Body of pancreas (tissue), 4 donors: Measurements from ENCODE around the gene RNU6-1.

ENCODE experiments used
- POLR2A ChIP-seq, 3 donors: fragments of 450-650 bp; IDR thresholded peaks; one replicate each; pipeline ENCODE4 v1.6.1; 2016; ENCODE audit warnings: antibody characterized with exemption in 3 of 3, mild to moderate bottlenecking in 2 of 3
- TF ChIP-seq, protein P1 (sequence below), 7 experiments: fragments of 450-650 bp in 4 of 7; fragments of 200-600 bp in 3 of 7; sonication (generic) in 3 of 7; IDR thresholded peaks; one replicate each; pipeline ENCODE4 v1.5.1; 2016 to 2019; ENCODE audit warnings: antibody characterized with exemption in 7 of 7

DNA sequence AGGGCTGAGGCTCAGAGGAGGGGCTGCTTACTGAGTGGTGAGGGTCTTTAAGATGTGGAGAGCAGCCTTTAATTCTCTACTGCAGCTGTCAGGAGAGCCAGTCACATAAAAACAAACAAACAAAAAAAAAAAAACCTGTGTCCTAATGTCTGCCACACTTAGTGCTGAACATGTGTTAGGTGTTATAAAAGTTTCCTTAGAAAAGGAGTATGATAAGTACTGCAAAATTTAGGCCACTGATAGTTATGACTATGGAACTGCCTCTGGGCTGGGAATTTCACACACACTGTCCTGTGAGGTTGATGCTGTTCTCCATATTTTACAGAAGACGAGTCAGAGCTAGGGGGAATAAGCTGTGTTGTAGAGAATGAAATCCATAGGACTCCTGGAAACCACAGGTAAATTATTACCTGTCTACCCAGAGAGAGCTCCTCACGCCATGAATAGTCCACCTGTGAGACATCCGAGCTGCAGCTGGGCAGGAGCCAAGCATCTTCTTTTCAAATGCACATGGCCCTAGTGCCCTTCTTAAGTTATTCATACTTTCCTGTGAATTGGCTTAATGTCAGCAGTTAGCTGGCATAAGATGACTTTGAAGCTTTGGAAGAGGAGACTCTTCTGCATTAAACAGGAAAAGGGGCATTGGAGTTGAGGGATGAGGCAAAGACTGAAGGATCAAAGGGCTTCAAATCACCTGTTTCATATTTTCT lies 49.1 kb downstream of the RNU6-1 start:
- TF ChIP-seq, protein P1, sequence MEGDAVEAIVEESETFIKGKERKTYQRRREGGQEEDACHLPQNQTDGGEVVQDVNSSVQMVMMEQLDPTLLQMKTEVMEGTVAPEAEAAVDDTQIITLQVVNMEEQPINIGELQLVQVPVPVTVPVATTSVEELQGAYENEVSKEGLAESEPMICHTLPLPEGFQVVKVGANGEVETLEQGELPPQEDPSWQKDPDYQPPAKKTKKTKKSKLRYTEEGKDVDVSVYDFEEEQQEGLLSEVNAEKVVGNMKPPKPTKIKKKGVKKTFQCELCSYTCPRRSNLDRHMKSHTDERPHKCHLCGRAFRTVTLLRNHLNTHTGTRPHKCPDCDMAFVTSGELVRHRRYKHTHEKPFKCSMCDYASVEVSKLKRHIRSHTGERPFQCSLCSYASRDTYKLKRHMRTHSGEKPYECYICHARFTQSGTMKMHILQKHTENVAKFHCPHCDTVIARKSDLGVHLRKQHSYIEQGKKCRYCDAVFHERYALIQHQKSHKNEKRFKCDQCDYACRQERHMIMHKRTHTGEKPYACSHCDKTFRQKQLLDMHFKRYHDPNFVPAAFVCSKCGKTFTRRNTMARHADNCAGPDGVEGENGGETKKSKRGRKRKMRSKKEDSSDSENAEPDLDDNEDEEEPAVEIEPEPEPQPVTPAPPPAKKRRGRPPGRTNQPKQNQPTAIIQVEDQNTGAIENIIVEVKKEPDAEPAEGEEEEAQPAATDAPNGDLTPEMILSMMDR (IDR thresholded peaks at IDR 0.05): no peak
- no peak for TF ChIP-seq POLR2A (IDR thresholded peaks at IDR 0.05)
